ENCODE results near the gene ADCY2. TPM values are rescaled to one million over a fixed set of nuclear protein-coding genes. Genes with fewer than 3 reads are reported as not detected.

The ADCY2 gene
- polyA plus RNA-seq (2011; rRNA removed) (not detected in 2 replicates), polyA minus RNA-seq (2011; rRNA and poly(A)+ RNA removed) (not detected in 2 replicates)

GRCh38 chr5:7395947-7396712 lies at the start of gene ADCY2:
TSS of gene ADCY2 (plus strand) at chr5:7396138. CDS start at chr5:7396297, 159 bp downstream.
- CTCF ChIA-PET, result no interaction called here
- TF ChIP-seq CTCF (IDR thresholded peaks at IDR 0.05; ENCODE audit: low read depth, low read length), result no peak
- no peaks in the 10 kb centered on the region for H3K27me3 ChIP-seq (ENCODE audit: control insufficient read depth, insufficient read depth, low read length)
- POLR2A ChIA-PET, result no interaction called here
- no peak within 1 kb of the TSS for H3K27ac ChIP-seq (ENCODE audit: low read depth, low read length)
- no peak for DNase-seq (ENCODE audit: low read depth, low spot score)
- peaks cover 31% of the 10 kb centered on the region for H3K9me3 ChIP-seq (ENCODE audit: control insufficient read depth, insufficient read depth, low read length)
- H3K4me3 ChIP-seq (ENCODE audit: low read depth, low read length), result no peak within 1 kb of the TSS

GRCh38 chr5:7347377-7347776 lies 48.6 kb upstream of the ADCY2 start:
- POLR2A ChIA-PET, result no interaction called here
- H3K4me3 ChIP-seq (ENCODE audit: low read depth, low read length), result no peak overlapping the region
- peaks cover 30% of the 10 kb centered on the region for H3K9me3 ChIP-seq (ENCODE audit: control insufficient read depth, insufficient read depth, low read length)
- DNase-seq (ENCODE audit: low read depth, low spot score), result no peak
- no peaks in the 10 kb centered on the region for H3K27me3 ChIP-seq (ENCODE audit: control insufficient read depth, insufficient read depth, low read length)
- TF ChIP-seq CTCF (IDR thresholded peaks at IDR 0.05; ENCODE audit: low read depth, low read length), result no peak
- CTCF ChIA-PET, result no interaction called here
- H3K27ac ChIP-seq (ENCODE audit: low read depth, low read length), result no peak overlapping the region

- CTCF ChIA-PET, result no interaction called here
- TF ChIP-seq CTCF (IDR thresholded peaks at IDR 0.05; ENCODE audit: low read depth, low read length), result no peak
Measured at GRCh38 chr5:7348168-7348854, 47.6 kb upstream of the ADCY2 start.

GRCh38 chr5:7361593-7361992 lies 34.3 kb upstream of the ADCY2 start:
- no peak for TF ChIP-seq CTCF (IDR thresholded peaks at IDR 0.05; ENCODE audit: low read depth, low read length)
- H3K27me3 ChIP-seq (ENCODE audit: control insufficient read depth, insufficient read depth, low read length), result no peaks in the 10 kb centered on the region
- H3K4me3 ChIP-seq (ENCODE audit: low read depth, low read length), result no peak overlapping the region
- POLR2A ChIA-PET, result no interaction called here
- H3K9me3 ChIP-seq (ENCODE audit: control insufficient read depth, insufficient read depth, low read length), result peaks cover 4% of the 10 kb centered on the region
- DNase-seq (ENCODE audit: low read depth, low spot score), result no peak
- CTCF ChIA-PET, result no interaction called here
- H3K27ac ChIP-seq (ENCODE audit: low read depth, low read length), result no peak overlapping the region

More at GRCh38 chr5:7348168-7348854, 47.6 kb upstream of the ADCY2 start:
- POLR2A ChIA-PET, result no interaction called here
- Histone ChIP-seq H3K4me3 (ENCODE audit: low read depth, low read length) (no peak overlapping the region), H3K27ac (ENCODE audit: low read depth, low read length) (no peak overlapping the region), H3K9me3 (ENCODE audit: control insufficient read depth, insufficient read depth, low read length) (peaks cover 23% of the 10 kb centered on the region), H3K27me3 (ENCODE audit: control insufficient read depth, insufficient read depth, low read length) (no peaks in the 10 kb centered on the region)
- no peak for DNase-seq (ENCODE audit: low read depth, low spot score)

GRCh38 chr5:7363067-7363677 lies 32.8 kb upstream of the ADCY2 start:
- ChIA-PET CTCF (no interaction called here), POLR2A (no interaction called here)
- TF ChIP-seq CTCF (IDR thresholded peaks at IDR 0.05; ENCODE audit: low read depth, low read length), result no peak
- DNase-seq (ENCODE audit: low read depth, low spot score), result no peak
- peaks cover 10% of the 10 kb centered on the region for H3K9me3 ChIP-seq (ENCODE audit: control insufficient read depth, insufficient read depth, low read length)
- H3K27me3 ChIP-seq (ENCODE audit: control insufficient read depth, insufficient read depth, low read length), result no peaks in the 10 kb centered on the region
- no peak overlapping the region for H3K4me3 ChIP-seq (ENCODE audit: low read depth, low read length)
- no peak overlapping the region for H3K27ac ChIP-seq (ENCODE audit: low read depth, low read length)
